Left ventricle myocardium inferior (tissue), 1 donor: ENCODE results near the gene GNPTG. TPM values are rescaled to one million over a fixed set of nuclear protein-coding genes. Genes with fewer than 3 reads are reported as not detected.

Experiments used
- DNase-seq: peaks from one replicate; pipeline ENCODE4 v3.0.0-alpha.2; 2020
- H3K27ac ChIP-seq: fragments of 200-600 bp; replicated peaks from 2 replicates; pipeline ENCODE4 v1.8.0; 2021
- H3K27me3 ChIP-seq: fragments of 200-600 bp; 2 replicates; pipeline ENCODE4 v1.8.0; 2021; ENCODE audit warnings: low read depth
- H3K36me3 ChIP-seq: fragments of 200-600 bp; 2 replicates; pipeline ENCODE4 v1.8.0; 2021
- H3K4me1 ChIP-seq: fragments of 200-600 bp; 2 replicates; pipeline ENCODE4 v1.8.0; 2021
- H3K4me3 ChIP-seq: fragments of 200-600 bp; 2 replicates; pipeline ENCODE4 v1.8.0; 2021; ENCODE audit warnings: mild to moderate bottlenecking, moderate library complexity
- H3K9me3 ChIP-seq: fragments of 200-600 bp; replicated peaks from 2 replicates; pipeline ENCODE4 v1.8.0; 2021
- intact Hi-C: fragments of 100-400 bp; cut with micrococcal nuclease; formaldehyde crosslinking; loops from one replicate; pipeline ENCODE4 v1.11.0; 2022
- total RNA-seq: library from RNA; stranded (reverse); fragmentation: NEBNext Ultra II Directional; extraction: Animal tissue kit (Norgen Biotek cat#: 25700); gene quantifications from one replicate; pipeline ENCODE4 v1.2.1, GENCODE V29; 2021
- TF ChIP-seq, protein P1 (sequence below): fragments of 200-600 bp; IDR thresholded peaks from 2 replicates; pipeline ENCODE4 v1.8.0; 2021; ENCODE audit warnings: antibody characterized with exemption, mild to moderate bottlenecking, borderline replicate concordance
- donor health status: DM: no; HTN: yes; CAD: no; lungs with severe emphysema.

The GNPTG gene
- total RNA-seq, 1 donor from 2014 or later = 31.8 TPM

DNA sequence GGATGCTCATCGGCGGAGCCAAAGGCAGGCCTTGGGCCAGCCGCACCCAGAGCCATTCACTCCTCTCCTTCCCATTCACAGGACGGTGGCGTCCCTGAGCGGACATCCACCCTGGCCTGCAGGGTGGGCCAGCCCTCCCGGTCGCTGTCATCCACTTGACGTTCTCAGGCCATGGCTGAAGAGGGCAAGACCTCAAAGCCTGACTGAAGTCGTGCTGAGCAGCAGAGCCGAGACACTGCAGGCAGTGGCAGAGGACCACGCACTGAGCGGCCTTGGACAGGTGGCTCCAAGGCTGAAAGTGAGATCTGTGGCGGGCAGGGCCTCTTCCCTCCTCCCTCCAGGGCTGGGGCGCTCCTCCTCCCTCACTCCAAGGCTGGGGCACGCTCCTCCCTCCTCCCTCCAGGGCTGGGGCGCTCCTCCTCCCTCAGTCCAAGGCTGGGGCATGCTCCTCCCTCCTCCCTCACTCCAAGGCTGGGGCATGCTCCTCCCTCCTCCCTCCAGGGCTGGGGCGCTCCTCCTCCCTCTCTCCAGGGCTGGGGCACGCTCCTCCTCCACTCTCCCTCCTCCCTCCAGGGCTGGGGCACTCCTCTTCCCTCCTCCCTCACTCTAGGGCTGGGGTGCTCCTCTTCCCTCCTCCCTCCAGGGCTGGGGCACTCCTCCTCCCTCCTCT is 24.1 kb downstream of the GNPTG start:
- no peak for DNase-seq

DNA sequence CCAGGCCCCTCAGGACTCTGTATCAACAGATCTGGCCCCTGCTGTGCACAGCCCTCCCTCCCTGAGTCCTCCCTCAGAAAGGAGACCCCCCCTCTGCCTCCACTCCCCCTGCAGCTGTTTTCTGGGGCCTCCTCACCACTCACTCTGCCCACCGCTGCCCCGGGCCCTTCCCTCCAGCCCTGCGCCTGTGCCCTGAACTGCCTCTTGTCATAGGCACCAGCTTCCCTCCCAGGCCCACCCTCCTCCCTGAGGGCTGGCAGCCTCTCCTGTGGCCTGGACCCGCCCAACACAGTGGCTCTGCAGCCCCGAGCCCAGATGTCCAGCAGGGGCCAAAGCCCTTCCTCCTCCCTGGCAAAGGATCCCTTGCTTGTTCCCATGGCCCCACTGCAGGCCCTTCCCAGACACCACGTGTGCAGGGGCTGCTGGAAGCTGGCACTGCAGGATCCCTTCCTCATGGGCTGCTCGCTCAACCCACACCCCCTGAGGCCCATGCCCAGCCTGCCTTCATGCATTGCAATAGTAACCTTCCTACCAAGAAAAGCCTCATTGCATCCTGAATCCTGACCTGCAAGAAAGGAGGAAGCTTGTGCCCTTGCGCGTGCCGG is 25.8 kb downstream of the GNPTG start:
- Histone ChIP-seq H3K4me3 (no peak overlapping the region), H3K4me1 (peaks cover 20% of the 10 kb centered on the region), H3K27me3 (no peaks in the 10 kb centered on the region), H3K27ac (peak overlapping the region; percentile 86), H3K36me3 (peaks cover 18% of the 10 kb centered on the region), H3K9me3 (no peaks in the 10 kb centered on the region)
- TF ChIP-seq, protein P1, sequence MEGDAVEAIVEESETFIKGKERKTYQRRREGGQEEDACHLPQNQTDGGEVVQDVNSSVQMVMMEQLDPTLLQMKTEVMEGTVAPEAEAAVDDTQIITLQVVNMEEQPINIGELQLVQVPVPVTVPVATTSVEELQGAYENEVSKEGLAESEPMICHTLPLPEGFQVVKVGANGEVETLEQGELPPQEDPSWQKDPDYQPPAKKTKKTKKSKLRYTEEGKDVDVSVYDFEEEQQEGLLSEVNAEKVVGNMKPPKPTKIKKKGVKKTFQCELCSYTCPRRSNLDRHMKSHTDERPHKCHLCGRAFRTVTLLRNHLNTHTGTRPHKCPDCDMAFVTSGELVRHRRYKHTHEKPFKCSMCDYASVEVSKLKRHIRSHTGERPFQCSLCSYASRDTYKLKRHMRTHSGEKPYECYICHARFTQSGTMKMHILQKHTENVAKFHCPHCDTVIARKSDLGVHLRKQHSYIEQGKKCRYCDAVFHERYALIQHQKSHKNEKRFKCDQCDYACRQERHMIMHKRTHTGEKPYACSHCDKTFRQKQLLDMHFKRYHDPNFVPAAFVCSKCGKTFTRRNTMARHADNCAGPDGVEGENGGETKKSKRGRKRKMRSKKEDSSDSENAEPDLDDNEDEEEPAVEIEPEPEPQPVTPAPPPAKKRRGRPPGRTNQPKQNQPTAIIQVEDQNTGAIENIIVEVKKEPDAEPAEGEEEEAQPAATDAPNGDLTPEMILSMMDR = no peak
- intact Hi-C loops = no loop called here
- DNase-seq = no peak

More for the DNA sequence above, 24.1 kb downstream of the GNPTG start:
- peaks cover 14% of the 10 kb centered on the region for H3K36me3 ChIP-seq
- no peaks in the 10 kb centered on the region for H3K27me3 ChIP-seq
- no peaks in the 10 kb centered on the region for H3K9me3 ChIP-seq
- TF ChIP-seq, protein P1 = no peak
- peaks cover 20% of the 10 kb centered on the region for H3K4me1 ChIP-seq
- H3K4me3 ChIP-seq = no peak overlapping the region
- H3K27ac ChIP-seq = no peak overlapping the region
- intact Hi-C loops = no loop called here

DNA sequence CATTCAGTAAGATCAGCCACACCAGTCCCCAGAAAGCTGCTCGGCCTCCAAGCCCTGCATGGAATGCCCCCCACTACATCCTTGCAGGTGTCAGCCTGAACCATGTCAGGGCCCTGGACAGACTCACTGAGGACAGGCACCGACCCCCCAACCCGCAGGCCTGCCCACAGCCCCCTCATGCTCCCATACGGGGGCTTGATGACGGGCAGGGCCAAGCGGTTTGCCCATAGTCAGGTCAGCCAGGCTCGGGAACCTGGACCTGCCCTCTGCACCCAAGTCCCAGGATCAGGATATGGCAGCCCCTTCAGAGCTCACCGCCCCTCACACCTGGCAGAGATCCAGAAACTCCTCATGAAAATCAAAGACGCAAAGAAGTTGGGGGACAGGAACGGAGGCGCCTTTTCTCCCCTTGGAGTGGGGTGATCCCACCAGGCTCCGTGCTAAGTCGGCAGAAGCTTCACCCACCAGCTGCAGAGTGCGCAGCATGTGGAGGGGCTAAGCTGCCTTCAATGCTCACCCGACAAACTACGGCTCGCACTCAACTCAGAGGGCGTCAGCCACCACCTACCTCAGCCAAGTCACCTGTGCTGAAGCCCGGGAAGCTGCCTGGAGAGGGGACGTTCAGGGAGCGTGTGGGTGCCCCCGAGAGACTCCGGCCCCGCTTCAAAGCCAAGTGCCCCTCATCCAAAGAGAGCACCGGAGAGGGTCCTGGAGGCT is 26.5 kb downstream of the GNPTG start:
- Histone ChIP-seq H3K9me3 (no peaks in the 10 kb centered on the region), H3K4me1 (peaks cover 20% of the 10 kb centered on the region), H3K27me3 (no peaks in the 10 kb centered on the region), H3K36me3 (peaks cover 20% of the 10 kb centered on the region), H3K27ac (peak overlapping the region; percentile 86), H3K4me3 (peak overlapping the region; percentile 68)
- TF ChIP-seq, protein P1 = no peak
- intact Hi-C loops = no loop called here
- DNase-seq = no peak

DNA sequence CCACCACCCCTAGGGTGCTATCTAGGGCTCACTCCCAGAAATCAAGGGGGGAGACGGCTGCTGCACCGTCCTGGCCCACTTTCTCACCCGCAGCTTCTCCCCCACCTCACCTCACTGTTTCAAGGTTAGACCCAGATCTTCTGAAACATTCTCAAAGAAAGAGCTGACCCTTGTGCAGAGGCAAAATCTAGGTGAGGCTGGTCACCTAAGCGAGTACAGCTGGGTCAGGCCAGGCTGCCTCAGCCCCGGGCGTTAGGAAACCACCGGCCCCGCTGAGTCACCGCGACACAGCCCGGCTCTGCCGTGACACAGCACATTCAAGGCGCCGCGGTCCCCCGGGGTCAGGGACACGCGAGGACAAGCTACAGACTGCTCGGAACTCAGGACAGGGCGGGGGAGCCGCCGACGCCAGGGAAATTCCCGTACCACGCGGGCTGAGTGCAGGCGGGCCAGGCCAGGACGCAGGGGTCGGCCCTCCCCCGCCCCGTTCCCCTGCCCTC is 27.1 kb downstream of the GNPTG start:
- intact Hi-C loops = no loop called here
- Histone ChIP-seq H3K36me3 (peaks cover 24% of the 10 kb centered on the region), H3K27ac (peak overlapping the region; percentile 86), H3K4me3 (peak overlapping the region; percentile 68), H3K9me3 (no peaks in the 10 kb centered on the region), H3K27me3 (no peaks in the 10 kb centered on the region), H3K4me1 (peaks cover 20% of the 10 kb centered on the region)
- TF ChIP-seq, protein P1 = no peak
- DNase-seq = peak; percentile 88

DNA sequence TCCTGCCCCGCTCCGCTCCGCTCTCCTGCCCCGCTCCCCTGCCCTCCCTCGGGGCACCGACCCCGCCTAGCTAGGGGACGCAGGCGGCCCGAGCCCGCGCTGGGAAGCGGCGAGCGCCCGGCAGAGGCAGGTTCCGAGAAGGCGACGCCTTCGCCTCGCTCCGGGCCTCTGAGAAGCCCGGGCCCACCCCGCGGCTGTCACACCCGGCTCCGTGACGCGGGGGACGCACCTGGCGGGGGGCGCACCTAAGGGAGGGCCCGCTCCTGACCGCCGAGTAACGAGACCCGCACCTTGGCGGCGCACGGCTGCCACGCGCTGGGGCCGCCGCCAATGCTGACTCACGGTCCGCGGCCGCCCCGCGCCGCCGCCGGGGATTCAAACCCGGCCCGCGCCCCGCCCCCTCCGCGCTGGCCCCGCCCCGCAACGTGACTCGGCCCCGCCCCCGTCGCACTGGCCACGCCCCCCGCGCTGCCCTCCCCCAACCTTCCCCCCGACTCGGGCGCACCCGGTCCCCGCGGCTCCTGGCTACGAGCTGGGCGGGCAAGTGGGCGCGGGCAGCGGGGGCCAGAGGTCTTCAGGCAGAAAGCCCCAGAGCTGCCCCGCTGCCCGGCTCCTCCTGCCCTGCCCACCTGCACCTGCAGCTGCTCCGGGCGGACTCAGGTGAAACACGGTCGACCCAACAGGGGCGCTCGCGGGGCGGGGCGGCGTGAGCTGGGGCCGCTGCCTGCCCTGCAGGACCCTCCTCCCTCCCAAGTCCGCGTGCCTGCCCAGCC is 27.8 kb downstream of the GNPTG start:
- Histone ChIP-seq H3K4me1 (peaks cover 20% of the 10 kb centered on the region), H3K36me3 (peaks cover 25% of the 10 kb centered on the region), H3K4me3 (peak overlapping the region; percentile 68), H3K27ac (peak overlapping the region; percentile 86), H3K9me3 (no peaks in the 10 kb centered on the region), H3K27me3 (no peaks in the 10 kb centered on the region)
- DNase-seq = peak; percentile 38
- intact Hi-C loops = no loop called here
- TF ChIP-seq, protein P1 = no peak
